ENCODE measurements around the gene AP4B1.

DNA sequence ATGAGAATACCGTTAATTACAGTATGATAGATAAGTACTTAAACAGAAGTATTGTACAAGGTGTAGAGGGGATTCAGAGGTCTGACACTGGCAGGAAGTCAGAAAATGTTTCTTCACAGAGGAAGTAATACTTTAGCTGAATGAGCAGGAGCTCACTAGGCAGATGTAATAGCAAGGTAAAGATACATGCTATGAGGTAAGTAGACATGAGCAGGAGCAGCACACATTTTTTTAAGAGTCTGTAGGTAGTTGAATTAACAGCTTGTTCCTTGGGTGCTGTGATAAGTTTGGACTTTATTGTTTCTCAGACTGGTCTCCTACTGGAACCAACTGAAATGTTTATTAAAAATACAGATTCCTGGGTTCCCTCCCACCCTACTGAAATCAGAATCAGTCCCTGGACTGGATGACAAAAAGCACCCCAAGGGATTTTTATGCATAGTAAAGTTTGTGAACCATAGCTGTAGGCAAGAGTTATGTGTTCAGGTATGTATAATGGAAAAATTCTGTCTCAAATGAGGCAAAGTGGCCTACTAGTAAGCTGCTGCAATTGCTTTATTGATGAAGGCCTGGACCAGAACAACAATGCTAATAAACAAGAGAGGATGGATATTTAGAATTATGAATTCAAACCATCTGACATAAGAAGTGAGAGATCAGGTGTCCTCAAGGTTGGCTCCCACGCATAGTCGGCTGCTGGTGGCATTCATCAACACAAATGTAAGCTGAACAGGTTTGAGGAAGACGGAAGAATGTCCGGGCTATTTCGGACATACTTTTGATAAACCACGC, 902 bp downstream of the AP4B1 start:
- no peak for TF ChIP-seq EZH2 (IDR thresholded peaks at IDR 0.05; ENCODE audit: insufficient read depth, poor library complexity, severe bottlenecking)
- no peak for TF ChIP-seq EZH2phosphoT487 (IDR thresholded peaks at IDR 0.05; ENCODE audit: insufficient read depth, low read depth)
